Measurements from ENCODE around the gene ERICH6.

ERICH6 gene

GRCh38 chr3:150736903-150737832 is 33.4 kb upstream of the ERICH6 start:
- FAIRE-seq: no peak

GRCh38 chr3:150736316-150736719 is 32.6 kb upstream of the ERICH6 start:
- no peak for FAIRE-seq

GRCh38 chr3:150734795-150735119 is 31.0 kb upstream of the ERICH6 start:
- FAIRE-seq: no peak

GRCh38 chr3:150733936-150734794 is 30.4 kb upstream of the ERICH6 start:
- FAIRE-seq: no peak

GRCh38 chr3:150733373-150733935 is 29.7 kb upstream of the ERICH6 start:
- FAIRE-seq: no peak

- no peak for FAIRE-seq
These were observed 26.1 kb upstream of the ERICH6 start for GRCh38 chr3:150729682-150730360.

- FAIRE-seq: no peak
These were observed 24.2 kb upstream of the ERICH6 start for GRCh38 chr3:150727653-150728502.

GRCh38 chr3:150725548-150725947 is 21.8 kb upstream of the ERICH6 start:
- FAIRE-seq: no peak

GRCh38 chr3:150723946-150724345 is 20.2 kb upstream of the ERICH6 start:
- no peak for FAIRE-seq

GRCh38 chr3:150722267-150722666 is 18.5 kb upstream of the ERICH6 start:
- no peak for FAIRE-seq

- FAIRE-seq: no peak
These were observed 17.8 kb upstream of the ERICH6 start for GRCh38 chr3:150721285-150722130.

- FAIRE-seq: no peak
These were observed 16.7 kb upstream of the ERICH6 start for GRCh38 chr3:150720444-150720843.

- no peak for FAIRE-seq
These were observed 6.4 kb upstream of the ERICH6 start for GRCh38 chr3:150710097-150710496.

GRCh38 chr3:150703299-150703755 is 393 bp downstream of the ERICH6 start:
- no peak for FAIRE-seq

GRCh38 chr3:150699068-150699639 is 4.6 kb downstream of the ERICH6 start:
- FAIRE-seq: no peak

GRCh38 chr3:150697646-150698045 is 6.1 kb downstream of the ERICH6 start:
- FAIRE-seq: no peak

- FAIRE-seq: no peak
These were observed 12.2 kb downstream of the ERICH6 start for GRCh38 chr3:150691414-150692040.

GRCh38 chr3:150687613-150688012 is 16.1 kb downstream of the ERICH6 start:
- FAIRE-seq: no peak

GRCh38 chr3:150682824-150683223 is 20.9 kb downstream of the ERICH6 start:
- FAIRE-seq: no peak

- FAIRE-seq: no peak
These were observed 21.4 kb downstream of the ERICH6 start for GRCh38 chr3:150682279-150682678.
